K562 (cell line): ENCODE measurements around the gene TSGA10.

Experiments used
- BHLHE40 ChIP-seq: IDR thresholded peaks from 2 replicates; pipeline ENCODE4 v1.6.1; 2011; ENCODE audit warnings: low read length, improper control_type of control experiment
- CBX1 ChIP-seq: sonication (generic); IDR thresholded peaks from 2 replicates; pipeline ENCODE4 v1.6.1; 2016; ENCODE audit warnings: antibody characterized with exemption, low read depth, mild to moderate bottlenecking
- EHMT2 ChIP-seq: fragments of 450-650 bp; IDR thresholded peaks from 2 replicates; pipeline ENCODE4 v1.6.1; 2018; ENCODE audit warnings: antibody characterized with exemption
- MEIS2 ChIP-seq: fragments of 450-650 bp; IDR thresholded peaks from 2 replicates; pipeline ENCODE4 v1.6.1; 2014; ENCODE audit warnings: mild to moderate bottlenecking; ENCODE audit not compliant: partially characterized antibody
- RCOR1 ChIP-seq, 2 experiments: IDR thresholded peaks; 2 replicates each; pipeline ENCODE4 v1.6.1; 2012; ENCODE audit warnings: low read depth in 2 of 2, low read length in 2 of 2, borderline replicate concordance in 1 of 2, improper control_type of control experiment in 1 of 2
- SMARCC2 ChIP-seq: fragments of 450-650 bp; IDR thresholded peaks from 2 replicates; pipeline ENCODE4 v1.6.1; 2017; ENCODE audit warnings: antibody characterized with exemption, moderate library complexity, mild to moderate bottlenecking, low read depth
- TCF7L2 ChIP-seq: fragments of 150-350 bp; IDR thresholded peaks from 2 replicates; pipeline ENCODE4 v1.6.1; 2016; ENCODE audit warnings: low read depth, mild to moderate bottlenecking, low read length, moderate library complexity
- TCFL5 ChIP-seq: fragments of 250-450 bp; sonication (Bioruptor Pico); conservative IDR thresholded peaks from 2 replicates; pipeline ENCODE4 v1.6.1; 2021; ENCODE audit warnings: mild to moderate bottlenecking, moderate library complexity, matching md5 sums
- ZNF143 ChIP-seq: sonication (generic); formaldehyde crosslinking; IDR thresholded peaks from 2 replicates; pipeline ENCODE4 v1.9.0; 2022; ENCODE audit warnings: mild to moderate bottlenecking, missing genetic modification reagents
- ZNF23 ChIP-seq: fragments of 250-450 bp; sonication (Bioruptor Pico); IDR thresholded peaks from 2 replicates; pipeline ENCODE4 v1.4.0; 2020; ENCODE audit warnings: mild to moderate bottlenecking
- TF ChIP-seq, protein P1 (sequence below): sonication (generic); formaldehyde crosslinking; IDR thresholded peaks from 2 replicates; pipeline ENCODE4 v1.8.1; 2023; ENCODE audit warnings: mild to moderate bottlenecking, missing genetic modification reagents
- TF ChIP-seq, protein P2 (sequence below): fragments of 200-800 bp; sonication (Bioruptor generic); IDR thresholded peaks from 2 replicates; pipeline ENCODE4 v1.6.1; 2017; ENCODE audit warnings: missing genetic modification characterization, missing compliant biosample characterization

DNA sequence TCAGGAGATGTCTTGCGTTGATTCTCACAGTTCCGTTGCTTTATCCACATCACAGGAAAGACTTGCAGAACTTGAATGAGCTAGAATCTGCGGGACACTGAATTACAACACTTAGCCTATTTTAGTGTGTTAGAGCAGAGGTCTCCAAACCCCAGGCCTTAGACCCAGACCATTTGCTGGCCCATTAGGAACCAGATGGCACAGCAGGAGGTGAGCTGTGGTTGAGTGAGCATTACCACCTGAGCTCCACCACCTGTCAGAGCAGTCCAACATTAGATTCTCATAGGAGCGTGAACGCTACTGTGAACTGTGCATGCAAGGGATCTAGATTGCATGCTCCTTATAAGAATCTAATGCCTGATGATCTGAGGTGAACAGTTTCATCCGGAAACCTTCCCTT lies 30.1 kb upstream of the TSGA10 start:
- no peak for TF ChIP-seq SMARCC2
- no peak for TF ChIP-seq ZNF143 (CRISPR knock-in tag)
- no peak for TF ChIP-seq ZNF23 (CRISPR knock-in tag)
- TF ChIP-seq RCOR1 (IDR thresholded peaks at IDR 0.05; ENCODE audit: borderline replicate concordance in 1 of 2, low read depth in 2 of 2, low read length in 2 of 2): no peak
- TF ChIP-seq, protein P1, sequence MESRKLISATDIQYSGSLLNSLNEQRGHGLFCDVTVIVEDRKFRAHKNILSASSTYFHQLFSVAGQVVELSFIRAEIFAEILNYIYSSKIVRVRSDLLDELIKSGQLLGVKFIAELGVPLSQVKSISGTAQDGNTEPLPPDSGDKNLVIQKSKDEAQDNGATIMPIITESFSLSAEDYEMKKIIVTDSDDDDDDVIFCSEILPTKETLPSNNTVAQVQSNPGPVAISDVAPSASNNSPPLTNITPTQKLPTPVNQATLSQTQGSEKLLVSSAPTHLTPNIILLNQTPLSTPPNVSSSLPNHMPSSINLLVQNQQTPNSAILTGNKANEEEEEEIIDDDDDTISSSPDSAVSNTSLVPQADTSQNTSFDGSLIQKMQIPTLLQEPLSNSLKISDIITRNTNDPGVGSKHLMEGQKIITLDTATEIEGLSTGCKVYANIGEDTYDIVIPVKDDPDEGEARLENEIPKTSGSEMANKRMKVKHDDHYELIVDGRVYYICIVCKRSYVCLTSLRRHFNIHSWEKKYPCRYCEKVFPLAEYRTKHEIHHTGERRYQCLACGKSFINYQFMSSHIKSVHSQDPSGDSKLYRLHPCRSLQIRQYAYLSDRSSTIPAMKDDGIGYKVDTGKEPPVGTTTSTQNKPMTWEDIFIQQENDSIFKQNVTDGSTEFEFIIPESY (CRISPR knock-in tag): no peak
- TF ChIP-seq, protein P2, sequence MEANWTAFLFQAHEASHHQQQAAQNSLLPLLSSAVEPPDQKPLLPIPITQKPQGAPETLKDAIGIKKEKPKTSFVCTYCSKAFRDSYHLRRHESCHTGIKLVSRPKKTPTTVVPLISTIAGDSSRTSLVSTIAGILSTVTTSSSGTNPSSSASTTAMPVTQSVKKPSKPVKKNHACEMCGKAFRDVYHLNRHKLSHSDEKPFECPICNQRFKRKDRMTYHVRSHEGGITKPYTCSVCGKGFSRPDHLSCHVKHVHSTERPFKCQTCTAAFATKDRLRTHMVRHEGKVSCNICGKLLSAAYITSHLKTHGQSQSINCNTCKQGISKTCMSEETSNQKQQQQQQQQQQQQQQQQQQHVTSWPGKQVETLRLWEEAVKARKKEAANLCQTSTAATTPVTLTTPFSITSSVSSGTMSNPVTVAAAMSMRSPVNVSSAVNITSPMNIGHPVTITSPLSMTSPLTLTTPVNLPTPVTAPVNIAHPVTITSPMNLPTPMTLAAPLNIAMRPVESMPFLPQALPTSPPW: no peak
- no peak for TF ChIP-seq BHLHE40
- no peak for TF ChIP-seq TCF7L2
- TF ChIP-seq TCFL5 (CRISPR knock-in tag): no peak
- TF ChIP-seq EHMT2: no peak
- TF ChIP-seq CBX1: no peak
- TF ChIP-seq MEIS2: no peak
